GM18520 (cell line): ENCODE data around the gene ABHD4.
A peak's percentile ranks its signal among the peaks of the same experiment; 100 is the strongest.
"Not testable (repeated sequence)": the region's sequence is repeated elsewhere in the genome, so short reads cannot be mapped to it uniquely, and the experiment has no call there.

Experiments used
- ATAC-seq: cut with Tn5 transposase; IDR thresholded peaks from one replicate; pipeline ENCODE4 v1.9.1; 2021; ENCODE audit not compliant: unreplicated experiment

Gene ABHD4, protein sequence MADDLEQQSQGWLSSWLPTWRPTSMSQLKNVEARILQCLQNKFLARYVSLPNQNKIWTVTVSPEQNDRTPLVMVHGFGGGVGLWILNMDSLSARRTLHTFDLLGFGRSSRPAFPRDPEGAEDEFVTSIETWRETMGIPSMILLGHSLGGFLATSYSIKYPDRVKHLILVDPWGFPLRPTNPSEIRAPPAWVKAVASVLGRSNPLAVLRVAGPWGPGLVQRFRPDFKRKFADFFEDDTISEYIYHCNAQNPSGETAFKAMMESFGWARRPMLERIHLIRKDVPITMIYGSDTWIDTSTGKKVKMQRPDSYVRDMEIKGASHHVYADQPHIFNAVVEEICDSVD

DNA sequence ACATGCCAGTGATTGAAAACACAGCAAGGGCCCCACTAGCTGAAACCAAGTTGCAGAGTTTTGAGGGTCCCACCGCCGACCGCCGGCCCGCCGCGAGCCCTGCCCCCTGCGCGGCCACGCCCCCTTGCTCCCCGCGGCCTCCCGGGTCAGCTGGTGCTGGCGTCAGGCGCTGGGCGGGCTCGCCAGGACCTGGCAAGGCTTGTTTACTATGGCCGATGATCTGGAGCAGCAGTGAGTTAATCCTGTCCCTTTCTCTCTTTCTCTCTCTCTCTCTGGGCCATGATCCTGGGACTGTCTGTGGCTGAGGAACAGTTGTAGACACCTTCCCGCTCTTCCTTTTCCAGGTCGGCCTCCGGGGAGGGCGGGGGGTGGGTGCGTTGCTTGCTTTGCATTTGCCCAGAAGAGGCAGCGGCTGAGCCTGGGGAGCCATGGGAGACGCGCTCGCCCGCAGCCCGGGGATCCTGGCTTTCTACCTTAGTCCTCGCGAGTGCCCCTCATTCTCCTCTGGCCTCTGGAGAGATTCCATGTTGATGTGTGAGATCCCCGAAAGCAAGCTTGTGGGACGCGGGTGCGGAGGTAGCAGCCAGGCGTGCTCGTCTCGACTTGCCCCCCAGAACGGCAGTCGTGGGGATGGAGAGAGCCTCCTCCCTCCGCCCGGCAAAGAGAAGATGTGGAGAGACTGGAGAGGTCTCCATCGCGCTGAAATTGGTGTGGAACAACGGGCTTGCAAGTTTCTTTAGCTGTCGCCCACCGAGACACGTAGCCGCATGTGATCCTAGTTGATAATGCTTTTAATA, at the start of gene ABHD4:
TSS of gene ABHD4 (plus strand) at position 202 of the 797 bp plus-strand sequence. CDS start at position 209, 7 bp downstream.
- ATAC-seq: no peak

- no peak for ATAC-seq
Observed at GRCh38 chr14:22549324-22549962, 48.7 kb upstream of the ABHD4 start.

GRCh38 chr14:22549981-22550673, 48.0 kb upstream of the ABHD4 start:
- ATAC-seq: peak; percentile 57

DNA sequence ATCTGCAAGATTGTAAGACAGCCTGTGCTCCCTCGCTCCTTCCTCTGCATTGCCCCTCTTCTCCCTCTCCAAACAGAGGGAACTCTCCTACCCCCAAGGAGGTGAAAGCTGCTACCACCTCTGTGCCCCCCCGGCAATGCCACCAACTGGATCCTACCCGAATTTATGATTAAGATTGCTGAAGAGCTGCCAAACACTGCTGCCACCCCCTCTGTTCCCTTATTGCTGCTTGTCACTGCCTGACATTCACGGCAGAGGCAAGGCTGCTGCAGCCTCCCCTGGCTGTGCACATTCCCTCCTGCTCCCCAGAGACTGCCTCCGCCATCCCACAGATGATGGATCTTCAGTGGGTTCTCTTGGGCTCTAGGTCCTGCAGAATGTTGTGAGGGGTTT, 46.5 kb upstream of the ABHD4 start:
- ATAC-seq: no peak

DNA sequence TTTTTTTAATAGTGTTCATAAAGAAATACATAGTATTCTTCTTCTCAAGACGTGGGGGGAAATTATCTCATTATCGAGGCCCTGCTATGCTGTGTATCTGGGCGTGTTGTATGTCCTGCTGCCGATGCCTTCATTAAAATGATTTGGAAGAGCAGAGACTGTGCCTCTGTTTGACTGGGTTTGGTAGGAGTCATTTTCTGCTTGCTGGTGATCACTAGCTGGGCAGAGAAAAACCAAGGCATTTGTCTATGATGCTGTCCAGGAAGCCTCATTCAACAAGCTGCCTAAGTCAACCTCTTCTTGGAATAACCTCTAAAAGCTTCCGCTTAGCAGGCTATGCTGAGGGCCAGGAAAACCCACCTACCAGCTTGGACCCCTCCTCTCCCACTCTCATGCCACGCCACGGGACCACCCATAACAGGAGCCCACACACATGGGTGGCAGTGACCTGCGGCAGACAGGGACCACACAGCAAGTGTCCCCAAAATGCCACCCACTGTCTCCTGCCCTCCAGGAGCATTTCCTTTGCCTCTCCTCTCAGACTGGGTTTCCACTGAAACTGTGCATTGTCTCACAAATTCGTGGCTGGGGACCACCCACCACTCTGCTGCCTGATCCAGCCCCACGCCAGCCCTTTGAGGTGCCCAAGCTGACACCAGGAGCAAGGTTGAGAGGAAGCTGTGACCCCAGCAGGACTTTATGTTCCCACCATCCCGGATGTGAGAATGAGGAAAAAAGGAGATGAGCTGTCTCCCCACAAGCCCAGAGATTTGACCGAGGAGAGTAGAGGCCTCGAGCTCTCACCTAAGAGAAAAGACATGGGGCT, 45.9 kb upstream of the ABHD4 start:
- ATAC-seq: no peak

DNA sequence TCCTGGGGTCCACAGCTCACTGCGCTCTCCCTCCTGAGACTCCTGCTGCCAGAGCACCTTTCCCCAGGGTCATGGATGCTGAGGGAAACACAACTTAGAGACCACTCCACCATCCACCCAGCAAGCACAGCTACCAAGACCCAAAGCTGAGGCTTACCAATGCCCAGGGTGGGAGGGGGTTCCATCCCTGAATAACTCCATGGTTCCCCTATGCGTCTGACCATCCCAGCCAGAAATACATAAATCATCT, 45.3 kb upstream of the ABHD4 start:
- ATAC-seq: no peak

GRCh38 chr14:22553445-22553844, 44.7 kb upstream of the ABHD4 start:
- no peak for ATAC-seq

GRCh38 chr14:22553861-22554497, 44.1 kb upstream of the ABHD4 start:
- ATAC-seq: not testable (repeated sequence)

DNA sequence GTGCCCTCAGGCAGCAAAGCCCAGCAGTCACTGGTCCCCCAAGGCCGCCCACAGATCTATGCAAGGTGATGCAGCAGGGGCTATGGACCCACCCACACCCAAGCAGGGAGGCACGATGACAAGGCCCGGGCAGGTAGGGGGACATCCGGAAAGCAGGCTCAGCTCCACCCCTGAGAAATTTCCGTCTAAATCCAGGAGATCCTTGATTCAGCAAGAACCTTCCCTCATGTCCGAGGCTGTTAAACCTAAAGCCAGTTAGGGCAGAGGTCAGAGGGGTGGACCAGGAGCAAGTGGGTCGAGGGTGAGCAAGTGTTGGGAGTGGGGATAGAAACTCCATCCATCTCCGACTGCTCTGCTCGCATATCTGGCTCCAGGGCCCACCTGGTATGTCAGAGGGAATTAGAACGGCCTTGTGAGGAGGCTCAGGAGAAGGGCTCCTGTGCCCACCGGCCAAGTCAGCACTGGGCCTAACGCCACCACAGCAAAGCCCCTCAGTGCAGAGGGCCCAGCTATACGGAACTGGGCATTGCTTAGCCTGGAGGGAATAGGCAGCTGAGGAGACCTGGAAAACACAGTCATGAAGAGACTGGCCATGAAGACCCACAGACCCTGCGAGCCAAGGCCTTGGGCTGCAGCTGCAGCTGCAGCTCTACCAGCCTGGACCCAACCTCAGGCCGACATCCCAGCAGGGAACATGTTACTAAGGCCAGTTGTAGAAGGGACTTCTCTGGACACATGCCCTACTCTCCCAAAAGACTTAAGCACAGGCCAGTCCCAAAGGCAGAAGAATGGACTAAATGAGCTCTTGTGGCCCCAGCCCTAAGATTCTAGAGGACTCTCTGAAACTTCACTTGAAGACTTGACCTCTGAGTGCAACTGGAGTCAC, 43.4 kb upstream of the ABHD4 start:
- no peak for ATAC-seq

- peak; percentile 6 for ATAC-seq
Observed at GRCh38 chr14:22555384-22556011, 42.6 kb upstream of the ABHD4 start.

DNA sequence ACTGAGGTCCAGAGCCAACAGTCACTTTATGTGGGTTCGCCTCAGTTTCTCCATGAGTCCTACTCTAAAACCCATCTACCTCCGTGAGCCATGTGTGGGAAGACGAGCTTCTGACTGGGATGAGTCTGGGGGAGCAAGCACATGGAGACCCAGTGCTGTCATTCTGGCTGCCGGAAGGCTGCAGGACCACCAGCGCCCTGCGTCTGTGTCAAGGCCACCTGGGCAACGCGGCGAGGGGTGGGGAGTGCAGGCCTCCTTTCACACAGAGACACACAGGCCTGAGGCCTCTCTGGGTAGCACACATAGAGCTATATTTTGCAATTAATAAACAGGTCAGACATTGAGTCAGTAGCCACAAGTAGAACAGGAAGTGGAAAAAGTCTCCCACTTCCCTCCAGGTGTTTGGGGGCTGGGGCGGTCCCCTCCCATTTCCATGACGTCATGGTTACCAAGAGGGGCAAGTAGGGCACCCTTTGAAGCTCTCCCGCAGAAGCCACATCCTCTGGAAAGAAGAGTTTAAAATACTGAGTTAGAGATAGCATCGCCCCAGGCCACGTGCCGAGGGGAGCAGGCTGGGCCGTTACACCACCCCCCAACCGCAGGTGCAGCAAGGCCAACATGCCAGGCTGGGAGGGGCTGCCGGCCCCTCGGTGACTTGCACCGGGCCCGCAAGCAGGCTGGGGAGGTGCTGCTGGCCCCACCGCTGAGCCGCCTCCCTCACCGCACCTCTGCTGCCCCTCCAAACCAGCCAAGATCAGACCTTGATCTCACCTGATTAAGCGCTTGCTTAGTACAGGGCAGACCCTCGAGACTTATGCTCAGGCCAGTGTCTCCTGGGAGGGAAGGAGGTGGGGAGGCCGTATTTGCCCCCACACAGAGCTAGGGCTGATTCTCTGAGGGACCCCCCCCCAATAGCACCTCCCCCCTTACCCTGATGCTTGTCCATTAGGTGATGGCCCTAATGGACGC, 41.8 kb upstream of the ABHD4 start:
- peak; percentile 58 for ATAC-seq

- ATAC-seq: peak; percentile 24
Observed at GRCh38 chr14:22556990-22557623, 41.0 kb upstream of the ABHD4 start.

DNA sequence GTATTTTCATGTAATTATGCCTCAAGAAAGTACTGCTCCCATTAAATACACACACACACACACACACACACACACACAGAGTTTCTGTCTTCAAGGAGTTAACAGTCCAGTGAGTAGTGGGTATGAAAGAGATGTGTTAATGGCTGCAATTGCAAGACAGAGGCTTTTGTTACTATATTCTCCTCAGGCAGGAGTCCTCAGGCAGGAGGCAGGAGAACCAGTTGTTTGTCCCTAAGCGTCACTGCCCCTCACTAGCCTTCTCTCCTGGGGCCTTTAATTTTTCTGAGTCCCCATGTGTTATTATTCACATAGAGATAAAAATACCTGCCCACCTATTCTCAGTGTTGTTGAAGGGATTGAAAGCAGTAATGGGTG, 40.3 kb upstream of the ABHD4 start:
- no peak for ATAC-seq

GRCh38 chr14:22558221-22558913, 39.7 kb upstream of the ABHD4 start:
- no peak for ATAC-seq

DNA sequence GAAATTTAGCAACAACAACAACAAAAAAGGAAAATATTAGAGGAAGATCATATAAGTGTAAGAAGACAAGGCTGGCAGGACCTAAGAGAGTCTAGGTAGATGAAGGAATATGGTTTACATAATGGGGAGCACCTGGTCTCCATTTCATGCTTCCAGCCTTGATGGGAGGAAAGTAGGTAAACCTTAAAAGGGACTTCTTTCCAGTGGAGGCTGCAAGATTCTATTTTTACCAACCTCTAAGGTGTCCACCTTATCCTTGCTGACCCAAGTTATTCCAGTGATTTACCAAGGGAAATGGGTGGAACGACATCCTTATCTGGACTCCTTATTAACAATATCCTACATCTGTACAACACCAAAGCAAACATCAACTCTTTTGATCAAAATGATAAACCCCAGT, 39.1 kb upstream of the ABHD4 start:
- ATAC-seq: no peak

- ATAC-seq: no peak
Observed at GRCh38 chr14:22560662-22561365, 37.3 kb upstream of the ABHD4 start.
